Natural killer cell (primary cell): ENCODE results near the gene MYCL. TPM values are rescaled to one million over a fixed set of nuclear protein-coding genes. Genes with fewer than 3 reads are reported as not detected.
A peak's percentile ranks its signal among the peaks of the same experiment; 100 is the strongest.

Experiments used
- ATAC-seq, 3 donors: fragments of 150-1000 bp in 2 of 3; fragments of 200-7000 bp in 1 of 3; cut with Tn5 transposase; 1 replicate in 1 of 3; 2 replicates in 2 of 3; pipeline ENCODE4 v1.10.0; 2021; ENCODE audit warnings: mild to moderate bottlenecking in 2 of 3, moderate library complexity in 2 of 3
- DNase-seq, 2 donors: peaks; one replicate each; pipeline versions ENCODE4 v3.0.0 to v3.0.0-alpha.2; 2013 to 2021; ENCODE audit warnings: mixed read lengths in 1 of 2
- H3K27ac ChIP-seq: one replicate; pipeline ENCODE4 v1.5.1; 2013; ENCODE audit warnings: mild to moderate bottlenecking, low read length
- H3K27me3 ChIP-seq: one replicate; pipeline ENCODE4 v1.6.1; 2013; ENCODE audit warnings: low read length; ENCODE audit not compliant: control insufficient read depth, insufficient read depth
- H3K36me3 ChIP-seq: one replicate; pipeline ENCODE4 v1.6.1; 2013; ENCODE audit warnings: low read length; ENCODE audit not compliant: control insufficient read depth, insufficient read depth
- H3K4me1 ChIP-seq: one replicate; pipeline ENCODE4 v1.6.1; 2013; ENCODE audit warnings: low read length; ENCODE audit not compliant: control insufficient read depth, insufficient read depth
- H3K4me3 ChIP-seq: one replicate; pipeline ENCODE4 v1.5.1; 2013; ENCODE audit warnings: low read length
- H3K9me3 ChIP-seq: one replicate; pipeline ENCODE4 v1.6.1; 2013; ENCODE audit warnings: low read length; ENCODE audit not compliant: control insufficient read depth, insufficient read depth
- H3K27ac Mint-ChIP-seq, 2 donors: one replicate each; pipeline ENCODE4 v1.8.0; 2022; ENCODE audit warnings: mild to moderate bottlenecking in 2 of 2, mixed read lengths in 2 of 2, moderate library complexity in 1 of 2
- H3K27me3 Mint-ChIP-seq, 2 donors: one replicate each; pipeline ENCODE4 v1.8.0; 2022; ENCODE audit warnings: low read depth in 2 of 2, mixed read lengths in 2 of 2
- H3K36me3 Mint-ChIP-seq: one replicate; pipeline ENCODE4 v1.8.0; 2022; ENCODE audit warnings: mixed read lengths
- H3K4me1 Mint-ChIP-seq, 2 donors: one replicate each; pipeline ENCODE4 v1.8.0; 2022; ENCODE audit warnings: mixed read lengths in 2 of 2
- H3K4me3 Mint-ChIP-seq: one replicate; pipeline ENCODE4 v1.8.0; 2022; ENCODE audit warnings: mild to moderate bottlenecking, moderate library complexity, mixed read lengths
- H3K9me3 Mint-ChIP-seq, 2 donors: one replicate each; pipeline ENCODE4 v1.8.0; 2022; ENCODE audit warnings: mixed read lengths in 2 of 2
- WGBS: methylation state at CpG from one replicate; pipeline ENCODE4 v1.1.7; 2013; ENCODE audit warnings: missing lambda C conversion rate; ENCODE audit not compliant: insufficient coverage; 5-methylcytosine and 5-hydroxymethylcytosine counted together
- intact Hi-C: fragments of 100-400 bp; cut with micrococcal nuclease; formaldehyde crosslinking; loops from one replicate; pipeline ENCODE4 v1.14.2; 2022
- total RNA-seq, 4 donors: library from RNA; stranded (reverse); fragments of 120-200 nt in 1 of 4; gene quantifications; one replicate each; pipeline versions ENCODE4 v1.2.3 to v1.2.4, GENCODE V29; 2013 to 2022
- TF ChIP-seq, protein P1 (sequence below): fragments of 200-600 bp; IDR thresholded peaks from one replicate; pipeline ENCODE4 v1.8.0; 2022; ENCODE audit warnings: antibody characterized with exemption

Gene MYCL, protein sequence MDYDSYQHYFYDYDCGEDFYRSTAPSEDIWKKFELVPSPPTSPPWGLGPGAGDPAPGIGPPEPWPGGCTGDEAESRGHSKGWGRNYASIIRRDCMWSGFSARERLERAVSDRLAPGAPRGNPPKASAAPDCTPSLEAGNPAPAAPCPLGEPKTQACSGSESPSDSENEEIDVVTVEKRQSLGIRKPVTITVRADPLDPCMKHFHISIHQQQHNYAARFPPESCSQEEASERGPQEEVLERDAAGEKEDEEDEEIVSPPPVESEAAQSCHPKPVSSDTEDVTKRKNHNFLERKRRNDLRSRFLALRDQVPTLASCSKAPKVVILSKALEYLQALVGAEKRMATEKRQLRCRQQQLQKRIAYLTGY
- 1 to 10 TPM in 1 of 3 donors, under 1 TPM in 2; 0.70 to 1.9 (median 0.92) TPM for total RNA-seq
- total RNA-seq (2013) = 5.1 TPM

DNA sequence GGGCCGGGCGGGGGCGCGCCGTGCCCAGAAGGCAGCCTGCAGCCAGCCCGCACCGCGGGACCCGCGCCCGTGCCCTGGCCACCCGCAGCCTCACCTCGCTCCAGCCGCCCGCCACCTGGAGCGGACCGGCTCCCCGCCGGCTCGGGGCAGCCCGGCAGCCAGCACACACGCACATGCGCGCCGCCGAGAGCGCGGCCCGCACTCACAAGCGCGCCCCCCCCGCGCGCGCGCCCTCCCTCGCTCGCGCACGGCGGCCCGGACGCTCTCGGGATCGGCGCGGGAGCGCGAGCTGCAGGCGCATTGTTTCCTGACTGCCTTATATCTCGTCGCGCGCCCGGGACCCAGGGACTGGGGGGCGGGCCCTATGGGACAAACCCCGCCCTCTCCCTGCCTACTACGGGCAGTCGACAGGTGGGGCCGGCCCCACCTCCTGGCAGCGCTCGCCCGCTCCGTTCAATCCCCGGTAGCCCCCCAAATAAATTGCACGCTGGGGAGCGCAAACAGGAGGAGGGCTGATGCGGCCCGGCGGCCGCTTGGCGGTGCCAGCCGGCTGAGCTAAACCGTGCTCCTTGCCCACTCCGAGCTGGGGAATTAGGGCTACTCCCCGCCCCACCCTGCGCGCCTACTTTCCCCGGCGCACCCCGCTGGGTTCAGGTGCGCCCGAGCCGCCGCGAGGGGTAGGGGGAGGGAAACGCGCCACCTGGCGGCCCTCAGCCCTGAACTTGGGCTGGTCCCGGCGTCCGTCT, at the start of gene MYCL:
TSS of gene MYCL (minus strand) at position 204 of the 746 bp plus-strand sequence. CDS start 483 bp downstream, outside the sequence.
- Mint-ChIP-seq H3K4me3 (peak within 1 kb of the TSS; percentile 75), H3K27ac (no peak within 1 kb of the TSS), H3K36me3 (no peaks in the 10 kb centered on the region), H3K9me3 (no peaks in the 10 kb centered on the region), H3K4me1 (peaks cover 0 to 12% of the 10 kb centered on the region in 2 donors), H3K27me3 (peaks cover 42 to 52% of the 10 kb centered on the region in 2 donors)
- Histone ChIP-seq H3K9me3 (no peaks in the 10 kb centered on the region), H3K4me1 (peaks cover 16% of the 10 kb centered on the region), H3K4me3 (peak within 1 kb of the TSS; percentile 52), H3K36me3 (no peaks in the 10 kb centered on the region), H3K27me3 (peaks cover 19% of the 10 kb centered on the region), H3K27ac (no peak within 1 kb of the TSS)
- DNase-seq (peak; percentile 46 to 80), ATAC-seq (peak; percentile 78 to 80 (median 78))
- under 1% methylated on average over 92 of the region's 92 CpGs for WGBS
- intact Hi-C loops = loop anchor here (5.0 kb wide), 1 partner anchor 85 kb away; no protein-coding TSS in a partner anchor
- TF ChIP-seq, protein P1, sequence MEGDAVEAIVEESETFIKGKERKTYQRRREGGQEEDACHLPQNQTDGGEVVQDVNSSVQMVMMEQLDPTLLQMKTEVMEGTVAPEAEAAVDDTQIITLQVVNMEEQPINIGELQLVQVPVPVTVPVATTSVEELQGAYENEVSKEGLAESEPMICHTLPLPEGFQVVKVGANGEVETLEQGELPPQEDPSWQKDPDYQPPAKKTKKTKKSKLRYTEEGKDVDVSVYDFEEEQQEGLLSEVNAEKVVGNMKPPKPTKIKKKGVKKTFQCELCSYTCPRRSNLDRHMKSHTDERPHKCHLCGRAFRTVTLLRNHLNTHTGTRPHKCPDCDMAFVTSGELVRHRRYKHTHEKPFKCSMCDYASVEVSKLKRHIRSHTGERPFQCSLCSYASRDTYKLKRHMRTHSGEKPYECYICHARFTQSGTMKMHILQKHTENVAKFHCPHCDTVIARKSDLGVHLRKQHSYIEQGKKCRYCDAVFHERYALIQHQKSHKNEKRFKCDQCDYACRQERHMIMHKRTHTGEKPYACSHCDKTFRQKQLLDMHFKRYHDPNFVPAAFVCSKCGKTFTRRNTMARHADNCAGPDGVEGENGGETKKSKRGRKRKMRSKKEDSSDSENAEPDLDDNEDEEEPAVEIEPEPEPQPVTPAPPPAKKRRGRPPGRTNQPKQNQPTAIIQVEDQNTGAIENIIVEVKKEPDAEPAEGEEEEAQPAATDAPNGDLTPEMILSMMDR = peak; percentile 62

DNA sequence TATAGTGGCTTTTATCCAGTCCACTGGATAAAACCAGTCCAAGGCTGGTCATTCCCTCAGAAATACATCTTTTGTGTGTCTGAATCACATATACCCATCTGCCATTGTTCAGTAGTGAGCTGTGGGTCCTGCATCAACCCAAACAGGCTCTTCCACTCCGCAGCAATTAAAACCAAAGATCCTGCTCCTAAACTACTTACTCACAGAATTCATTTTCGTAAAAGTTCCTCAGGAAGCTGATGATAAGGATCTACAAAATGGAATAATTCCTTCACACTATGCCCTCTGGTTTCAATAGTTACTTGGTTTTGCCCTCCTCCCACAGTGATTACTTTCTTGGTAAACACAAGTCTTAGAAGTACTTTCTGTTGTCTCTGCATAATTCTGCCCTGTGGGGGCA, 48.2 kb upstream of the MYCL start:
- Mint-ChIP-seq H3K9me3 (no peaks in the 10 kb centered on the region), H3K27ac (no peak overlapping the region), H3K27me3 (no peaks in the 10 kb centered on the region), H3K36me3 (no peaks in the 10 kb centered on the region), H3K4me1 (peaks cover 7 to 8% of the 10 kb centered on the region in 2 donors), H3K4me3 (no peak overlapping the region)
- TF ChIP-seq, protein P1 = no peak
- Histone ChIP-seq H3K9me3 (no peaks in the 10 kb centered on the region), H3K4me3 (no peak overlapping the region), H3K36me3 (no peaks in the 10 kb centered on the region), H3K27ac (no peak overlapping the region), H3K4me1 (peaks cover 8% of the 10 kb centered on the region), H3K27me3 (no peaks in the 10 kb centered on the region)
- intact Hi-C loops = no loop called here
- ATAC-seq (no peak), DNase-seq (no peak)
- 89% methylated on average over 2 of the region's 2 CpGs for WGBS

DNA sequence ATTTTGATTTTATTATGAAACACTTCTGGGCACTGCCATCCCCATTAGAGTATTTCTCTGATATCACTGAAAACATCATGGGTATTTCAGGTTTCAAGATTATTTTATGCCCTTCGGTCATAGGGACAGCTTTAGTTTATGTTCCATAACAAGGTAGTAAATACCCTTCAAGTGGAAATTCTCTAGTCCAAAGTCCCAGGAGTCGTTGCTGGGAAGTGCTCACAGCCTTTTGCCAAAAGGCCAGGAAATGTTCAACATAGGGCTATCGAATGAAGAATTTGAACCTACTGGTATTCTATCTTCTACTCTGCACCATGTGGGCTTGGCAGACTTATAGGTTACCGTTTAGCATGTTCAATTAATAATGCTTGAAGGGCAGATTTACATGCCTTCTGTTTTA, 45.5 kb upstream of the MYCL start:
- H3K36me3 Mint-ChIP-seq = no peaks in the 10 kb centered on the region
- no peak overlapping the region for H3K4me3 Mint-ChIP-seq
- H3K4me3 ChIP-seq = no peak overlapping the region
- H3K27me3 Mint-ChIP-seq = peaks cover 0 to 4% of the 10 kb centered on the region in 2 donors
- H3K27ac ChIP-seq = no peak overlapping the region
- no peak overlapping the region for H3K27ac Mint-ChIP-seq
- no peaks in the 10 kb centered on the region for H3K4me1 Mint-ChIP-seq
- peaks cover 3% of the 10 kb centered on the region for H3K4me1 ChIP-seq
- WGBS = 97% methylated on average over 4 of the region's 4 CpGs
- no peaks in the 10 kb centered on the region for H3K9me3 Mint-ChIP-seq
- TF ChIP-seq, protein P1 = no peak
- no peaks in the 10 kb centered on the region for H3K36me3 ChIP-seq
- H3K9me3 ChIP-seq = no peaks in the 10 kb centered on the region
- intact Hi-C loops = no loop called here
- ATAC-seq (no peak), DNase-seq (no peak)
- H3K27me3 ChIP-seq = no peaks in the 10 kb centered on the region
